ENCODE data around the gene KLHL40.

DNA sequence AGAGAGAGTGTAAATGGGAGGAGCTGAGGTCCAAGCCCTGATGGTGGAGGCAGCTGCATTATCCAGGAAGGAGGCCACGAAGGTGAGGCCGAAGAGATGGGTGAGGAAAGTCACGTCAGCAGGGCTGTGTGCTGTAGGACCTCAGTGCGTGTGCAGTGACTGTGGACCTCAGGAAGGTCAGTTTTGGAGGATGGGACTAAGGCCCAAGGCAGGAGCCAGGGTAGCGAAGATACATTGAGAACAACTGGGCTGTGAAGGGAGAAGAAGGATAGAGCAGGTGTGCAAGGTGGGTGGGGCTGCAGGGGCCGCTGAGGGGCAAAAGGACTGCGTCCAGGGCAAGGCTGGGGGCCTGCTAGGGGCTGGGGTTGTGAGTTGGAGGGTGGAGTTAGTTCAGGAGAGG lies 4.9 kb downstream of the KLHL40 start:
- TF ChIP-seq FOS (IDR thresholded peaks at IDR 0.05; ENCODE audit: borderline replicate concordance, insufficient read depth, low read length), result no peak
- TF ChIP-seq, protein P1, sequence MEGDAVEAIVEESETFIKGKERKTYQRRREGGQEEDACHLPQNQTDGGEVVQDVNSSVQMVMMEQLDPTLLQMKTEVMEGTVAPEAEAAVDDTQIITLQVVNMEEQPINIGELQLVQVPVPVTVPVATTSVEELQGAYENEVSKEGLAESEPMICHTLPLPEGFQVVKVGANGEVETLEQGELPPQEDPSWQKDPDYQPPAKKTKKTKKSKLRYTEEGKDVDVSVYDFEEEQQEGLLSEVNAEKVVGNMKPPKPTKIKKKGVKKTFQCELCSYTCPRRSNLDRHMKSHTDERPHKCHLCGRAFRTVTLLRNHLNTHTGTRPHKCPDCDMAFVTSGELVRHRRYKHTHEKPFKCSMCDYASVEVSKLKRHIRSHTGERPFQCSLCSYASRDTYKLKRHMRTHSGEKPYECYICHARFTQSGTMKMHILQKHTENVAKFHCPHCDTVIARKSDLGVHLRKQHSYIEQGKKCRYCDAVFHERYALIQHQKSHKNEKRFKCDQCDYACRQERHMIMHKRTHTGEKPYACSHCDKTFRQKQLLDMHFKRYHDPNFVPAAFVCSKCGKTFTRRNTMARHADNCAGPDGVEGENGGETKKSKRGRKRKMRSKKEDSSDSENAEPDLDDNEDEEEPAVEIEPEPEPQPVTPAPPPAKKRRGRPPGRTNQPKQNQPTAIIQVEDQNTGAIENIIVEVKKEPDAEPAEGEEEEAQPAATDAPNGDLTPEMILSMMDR (IDR thresholded peaks at IDR 0.05; ENCODE audit: extremely low read depth in 1 of 2, insufficient read depth in 1 of 2, low read depth in 1 of 2, low read length in 2 of 2), result no peak
- no peak for TF ChIP-seq POLR2AphosphoS5 (IDR thresholded peaks at IDR 0.05; ENCODE audit: insufficient read depth, low read depth, low read length)
- no peak for TF ChIP-seq JUN (IDR thresholded peaks at IDR 0.05; ENCODE audit: borderline replicate concordance, insufficient read depth, insufficient read length, low read depth)
- no peak for TF ChIP-seq POLR2A (IDR thresholded peaks at IDR 0.05; ENCODE audit: low read depth, low read length)
- TF ChIP-seq EZH2 (IDR thresholded peaks at IDR 0.05; ENCODE audit: borderline replicate concordance, low read depth, low read length, severe bottlenecking), result no peak
- TF ChIP-seq, protein P2, sequence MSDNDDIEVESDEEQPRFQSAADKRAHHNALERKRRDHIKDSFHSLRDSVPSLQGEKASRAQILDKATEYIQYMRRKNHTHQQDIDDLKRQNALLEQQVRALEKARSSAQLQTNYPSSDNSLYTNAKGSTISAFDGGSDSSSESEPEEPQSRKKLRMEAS (IDR thresholded peaks at IDR 0.05; ENCODE audit: insufficient read depth, insufficient read length), result no peak
- no peak for TF ChIP-seq GATA2 (IDR thresholded peaks at IDR 0.05; ENCODE audit: insufficient read depth, insufficient read length, low read depth, low read length)
- no peak for TF ChIP-seq MYC (IDR thresholded peaks at IDR 0.05; ENCODE audit: low read depth, low read length)
